NT2/D1 (cell line): ENCODE results near the gene ZNF385B.

Experiments used
- SUZ12 ChIP-seq: IDR thresholded peaks from 2 replicates; pipeline ENCODE4 v1.6.1; 2011; ENCODE audit not compliant: insufficient read length, insufficient read depth; ENCODE audit errors: extremely low read depth
- YY1 ChIP-seq: IDR thresholded peaks from 2 replicates; pipeline ENCODE4 v1.6.1; 2011; ENCODE audit not compliant: insufficient read length, insufficient read depth
- ZNF274 ChIP-seq: IDR thresholded peaks from 2 replicates; pipeline ENCODE4 v1.6.1; 2011; ENCODE audit warnings: mild to moderate bottlenecking, low read depth, low read length

DNA sequence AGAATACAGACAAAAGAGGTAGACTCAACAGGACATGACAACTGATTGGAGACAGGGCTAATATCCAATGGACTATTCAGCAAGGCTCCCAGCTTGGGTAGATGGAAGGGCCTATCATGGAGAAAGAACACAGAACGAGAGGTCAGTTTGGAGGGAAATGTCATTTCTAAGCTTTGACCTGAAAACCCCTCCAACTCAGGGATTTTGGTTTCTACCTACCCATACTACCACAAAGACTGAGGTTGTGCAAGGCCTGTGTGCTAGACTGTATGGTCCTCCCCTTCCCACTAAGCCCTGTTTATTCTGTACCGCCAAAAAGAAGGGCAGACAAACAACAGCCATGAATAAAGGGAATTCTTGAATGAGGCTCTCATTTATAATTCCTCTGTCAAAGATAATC lies 288.9 kb downstream of the ZNF385B start:
- no peak for TF ChIP-seq SUZ12
- no peak for TF ChIP-seq ZNF274
- TF ChIP-seq YY1, result no peak
